HCT116 (cell line): ENCODE data around the gene DIS3L2.

ENCODE experiments used
- CEBPB ChIP-seq: IDR thresholded peaks from 2 replicates; pipeline ENCODE4 v1.6.1; 2012; ENCODE audit warnings: low read depth
- EZH2 ChIP-seq: fragments of 200-600 bp; sonication (generic); IDR thresholded peaks from 2 replicates; pipeline ENCODE4 v1.6.1; 2017; ENCODE audit warnings: antibody characterized with exemption, mixed run types
- FOSL1 ChIP-seq: IDR thresholded peaks from 2 replicates; pipeline ENCODE4 v1.6.1; 2012; ENCODE audit warnings: low read depth
- POLR2A ChIP-seq: IDR thresholded peaks from 2 replicates; pipeline ENCODE4 v1.7.0; 2011; ENCODE audit warnings: borderline replicate concordance; ENCODE audit not compliant: insufficient read depth, insufficient read length; ENCODE audit errors: extremely low read depth
- POLR2AphosphoS5 ChIP-seq: IDR thresholded peaks from 2 replicates; pipeline ENCODE4 v1.6.1; 2011; ENCODE audit warnings: mild to moderate bottlenecking, low read depth, low read length, moderate library complexity
- SIN3A ChIP-seq: IDR thresholded peaks from 2 replicates; pipeline ENCODE4 v1.6.1; 2012; ENCODE audit warnings: low read depth
- SP1 ChIP-seq: IDR thresholded peaks from 2 replicates; pipeline ENCODE4 v1.6.1; 2012; ENCODE audit warnings: low read depth
- SRF ChIP-seq: IDR thresholded peaks from 2 replicates; pipeline ENCODE4 v1.6.1; 2012; ENCODE audit warnings: low read depth
- TCF7L2 ChIP-seq: IDR thresholded peaks from 2 replicates; pipeline ENCODE4 v1.7.0; 2011; ENCODE audit warnings: borderline replicate concordance, inconsistent platforms; ENCODE audit not compliant: insufficient read depth, insufficient read length; ENCODE audit errors: extremely low read depth
- ZNF274 ChIP-seq: fragments of 200-500 bp; sonication (Bioruptor generic); IDR thresholded peaks from 2 replicates; pipeline ENCODE4 v1.6.1; 2014; ENCODE audit warnings: mild to moderate bottlenecking, low read depth, low read length, inconsistent platforms
- TF ChIP-seq, protein P1 (sequence below): IDR thresholded peaks from 2 replicates; pipeline ENCODE4 v1.6.1; 2011; ENCODE audit warnings: mild to moderate bottlenecking, low read length, moderate library complexity; ENCODE audit not compliant: insufficient replicate concordance; ENCODE audit errors: extremely low read depth
- TF ChIP-seq, protein P2 (sequence below), 3 experiments: fragments of 200-600 bp in 1 of 3; sonication (generic) in 1 of 3; IDR thresholded peaks in 2 of 3; conservative IDR thresholded peaks in 1 of 3; 2 replicates each; pipeline ENCODE4 v1.5.1; 2012 to 2017; ENCODE audit warnings: low read depth in 2 of 3, low read length in 2 of 3, antibody characterized with exemption in 1 of 3, borderline replicate concordance in 1 of 3, control low read depth in 1 of 3, mild to moderate bottlenecking in 1 of 3, mixed read lengths in 1 of 3, mixed run types in 1 of 3, moderate library complexity in 1 of 3; ENCODE audit not compliant: insufficient read depth in 1 of 3
- TF ChIP-seq, protein P3 (sequence below): IDR thresholded peaks from 2 replicates; pipeline ENCODE4 v1.6.1; 2012
- TF ChIP-seq, protein P4 (sequence below): IDR thresholded peaks from 2 replicates; pipeline ENCODE4 v1.6.1; 2012; ENCODE audit warnings: low read depth

DNA sequence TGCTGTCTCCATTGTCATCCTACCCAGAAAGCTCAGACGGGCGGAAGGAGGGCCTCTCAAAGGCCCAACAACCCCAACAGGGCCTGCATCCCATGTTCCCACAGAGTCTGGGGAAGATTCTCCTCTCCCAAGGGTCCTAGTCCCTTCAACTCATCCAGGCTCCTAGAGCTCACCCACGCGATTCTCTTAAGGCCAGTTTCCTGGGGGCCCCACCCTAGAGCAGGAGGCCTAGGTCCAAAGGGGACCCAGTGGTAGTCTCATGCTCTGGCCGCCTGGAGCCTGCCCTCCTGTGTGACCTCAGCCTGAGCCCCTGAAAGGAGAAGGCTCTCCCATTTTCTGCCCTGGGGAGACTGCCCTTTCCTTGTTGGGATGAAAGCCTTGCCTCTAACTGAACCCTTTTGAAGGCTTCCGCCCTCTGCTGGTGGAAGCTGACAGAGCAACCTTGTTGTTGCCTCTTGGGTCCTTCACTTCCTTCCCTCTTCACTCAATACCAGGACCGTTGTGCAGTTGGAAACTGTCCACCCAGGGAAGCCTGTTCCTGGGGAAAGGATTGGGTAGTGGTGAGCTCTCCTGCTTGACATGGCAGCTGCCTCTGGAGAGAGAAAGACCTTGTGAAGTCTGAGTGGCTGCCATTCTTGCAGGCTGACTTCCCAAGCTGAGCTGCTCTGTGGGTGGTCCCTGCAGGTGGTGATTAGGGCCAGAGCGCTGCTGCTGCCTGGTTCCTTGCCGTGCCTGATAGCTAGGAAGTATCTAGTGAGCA is 331.1 kb downstream of the DIS3L2 start:
- TF ChIP-seq, protein P1, sequence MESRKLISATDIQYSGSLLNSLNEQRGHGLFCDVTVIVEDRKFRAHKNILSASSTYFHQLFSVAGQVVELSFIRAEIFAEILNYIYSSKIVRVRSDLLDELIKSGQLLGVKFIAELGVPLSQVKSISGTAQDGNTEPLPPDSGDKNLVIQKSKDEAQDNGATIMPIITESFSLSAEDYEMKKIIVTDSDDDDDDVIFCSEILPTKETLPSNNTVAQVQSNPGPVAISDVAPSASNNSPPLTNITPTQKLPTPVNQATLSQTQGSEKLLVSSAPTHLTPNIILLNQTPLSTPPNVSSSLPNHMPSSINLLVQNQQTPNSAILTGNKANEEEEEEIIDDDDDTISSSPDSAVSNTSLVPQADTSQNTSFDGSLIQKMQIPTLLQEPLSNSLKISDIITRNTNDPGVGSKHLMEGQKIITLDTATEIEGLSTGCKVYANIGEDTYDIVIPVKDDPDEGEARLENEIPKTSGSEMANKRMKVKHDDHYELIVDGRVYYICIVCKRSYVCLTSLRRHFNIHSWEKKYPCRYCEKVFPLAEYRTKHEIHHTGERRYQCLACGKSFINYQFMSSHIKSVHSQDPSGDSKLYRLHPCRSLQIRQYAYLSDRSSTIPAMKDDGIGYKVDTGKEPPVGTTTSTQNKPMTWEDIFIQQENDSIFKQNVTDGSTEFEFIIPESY: no peak
- TF ChIP-seq, protein P2, sequence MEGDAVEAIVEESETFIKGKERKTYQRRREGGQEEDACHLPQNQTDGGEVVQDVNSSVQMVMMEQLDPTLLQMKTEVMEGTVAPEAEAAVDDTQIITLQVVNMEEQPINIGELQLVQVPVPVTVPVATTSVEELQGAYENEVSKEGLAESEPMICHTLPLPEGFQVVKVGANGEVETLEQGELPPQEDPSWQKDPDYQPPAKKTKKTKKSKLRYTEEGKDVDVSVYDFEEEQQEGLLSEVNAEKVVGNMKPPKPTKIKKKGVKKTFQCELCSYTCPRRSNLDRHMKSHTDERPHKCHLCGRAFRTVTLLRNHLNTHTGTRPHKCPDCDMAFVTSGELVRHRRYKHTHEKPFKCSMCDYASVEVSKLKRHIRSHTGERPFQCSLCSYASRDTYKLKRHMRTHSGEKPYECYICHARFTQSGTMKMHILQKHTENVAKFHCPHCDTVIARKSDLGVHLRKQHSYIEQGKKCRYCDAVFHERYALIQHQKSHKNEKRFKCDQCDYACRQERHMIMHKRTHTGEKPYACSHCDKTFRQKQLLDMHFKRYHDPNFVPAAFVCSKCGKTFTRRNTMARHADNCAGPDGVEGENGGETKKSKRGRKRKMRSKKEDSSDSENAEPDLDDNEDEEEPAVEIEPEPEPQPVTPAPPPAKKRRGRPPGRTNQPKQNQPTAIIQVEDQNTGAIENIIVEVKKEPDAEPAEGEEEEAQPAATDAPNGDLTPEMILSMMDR (IDR thresholded peaks at IDR 0.05 in 2 of 3, conservative IDR thresholded peaks at IDR 0.05 in 1 of 3; ENCODE audit: borderline replicate concordance in 1 of 3, insufficient read depth in 1 of 3, low read depth in 2 of 3, low read length in 2 of 3): peak; percentile 64 to 86 (median 83); a peak in 5 of 6 replicates
- TF ChIP-seq SP1 (no peak), EZH2 (no peak), POLR2A (no peak), POLR2AphosphoS5 (no peak), SIN3A (no peak), FOSL1 (no peak), ZNF274 (no peak), TCF7L2 (peak; percentile 58), SRF (no peak), CEBPB (no peak)
- TF ChIP-seq, protein P3, sequence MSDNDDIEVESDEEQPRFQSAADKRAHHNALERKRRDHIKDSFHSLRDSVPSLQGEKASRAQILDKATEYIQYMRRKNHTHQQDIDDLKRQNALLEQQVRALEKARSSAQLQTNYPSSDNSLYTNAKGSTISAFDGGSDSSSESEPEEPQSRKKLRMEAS: no peak
- TF ChIP-seq, protein P4, sequence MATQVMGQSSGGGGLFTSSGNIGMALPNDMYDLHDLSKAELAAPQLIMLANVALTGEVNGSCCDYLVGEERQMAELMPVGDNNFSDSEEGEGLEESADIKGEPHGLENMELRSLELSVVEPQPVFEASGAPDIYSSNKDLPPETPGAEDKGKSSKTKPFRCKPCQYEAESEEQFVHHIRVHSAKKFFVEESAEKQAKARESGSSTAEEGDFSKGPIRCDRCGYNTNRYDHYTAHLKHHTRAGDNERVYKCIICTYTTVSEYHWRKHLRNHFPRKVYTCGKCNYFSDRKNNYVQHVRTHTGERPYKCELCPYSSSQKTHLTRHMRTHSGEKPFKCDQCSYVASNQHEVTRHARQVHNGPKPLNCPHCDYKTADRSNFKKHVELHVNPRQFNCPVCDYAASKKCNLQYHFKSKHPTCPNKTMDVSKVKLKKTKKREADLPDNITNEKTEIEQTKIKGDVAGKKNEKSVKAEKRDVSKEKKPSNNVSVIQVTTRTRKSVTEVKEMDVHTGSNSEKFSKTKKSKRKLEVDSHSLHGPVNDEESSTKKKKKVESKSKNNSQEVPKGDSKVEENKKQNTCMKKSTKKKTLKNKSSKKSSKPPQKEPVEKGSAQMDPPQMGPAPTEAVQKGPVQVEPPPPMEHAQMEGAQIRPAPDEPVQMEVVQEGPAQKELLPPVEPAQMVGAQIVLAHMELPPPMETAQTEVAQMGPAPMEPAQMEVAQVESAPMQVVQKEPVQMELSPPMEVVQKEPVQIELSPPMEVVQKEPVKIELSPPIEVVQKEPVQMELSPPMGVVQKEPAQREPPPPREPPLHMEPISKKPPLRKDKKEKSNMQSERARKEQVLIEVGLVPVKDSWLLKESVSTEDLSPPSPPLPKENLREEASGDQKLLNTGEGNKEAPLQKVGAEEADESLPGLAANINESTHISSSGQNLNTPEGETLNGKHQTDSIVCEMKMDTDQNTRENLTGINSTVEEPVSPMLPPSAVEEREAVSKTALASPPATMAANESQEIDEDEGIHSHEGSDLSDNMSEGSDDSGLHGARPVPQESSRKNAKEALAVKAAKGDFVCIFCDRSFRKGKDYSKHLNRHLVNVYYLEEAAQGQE: no peak
